GM23338 (cell line): Measurements from ENCODE around the gene ROCK2.

ENCODE experiments used
- EZH2 ChIP-seq: fragments of 200-600 bp; sonication (generic); IDR thresholded peaks from one replicate; pipeline ENCODE4 v1.8.0; 2017; ENCODE audit warnings: antibody characterized with exemption, mild to moderate bottlenecking, low read depth; ENCODE audit not compliant: unreplicated experiment
- JUNB ChIP-seq: IDR thresholded peaks from one replicate; pipeline ENCODE4 v1.6.1; 2016; ENCODE audit warnings: antibody characterized with exemption; ENCODE audit not compliant: unreplicated experiment
- POLR2AphosphoS5 ChIP-seq: IDR thresholded peaks from 2 replicates; pipeline ENCODE4 v1.6.1; 2016; ENCODE audit warnings: antibody characterized with exemption, low read depth
- TF ChIP-seq, protein P1 (sequence below), 2 experiments: fragments of 200-600 bp in 1 of 2; sonication (generic) in 1 of 2; conservative IDR thresholded peaks; 2 replicates each; pipeline versions ENCODE4 v1.5.1 to v1.6.1; 2016 to 2017; ENCODE audit warnings: antibody characterized with exemption in 2 of 2, low read depth in 2 of 2, mild to moderate bottlenecking in 2 of 2, moderate library complexity in 1 of 2
- TF ChIP-seq, protein P2 (sequence below): IDR thresholded peaks from one replicate; pipeline ENCODE4 v1.6.1; 2018; ENCODE audit warnings: antibody characterized with exemption; ENCODE audit not compliant: unreplicated experiment

DNA sequence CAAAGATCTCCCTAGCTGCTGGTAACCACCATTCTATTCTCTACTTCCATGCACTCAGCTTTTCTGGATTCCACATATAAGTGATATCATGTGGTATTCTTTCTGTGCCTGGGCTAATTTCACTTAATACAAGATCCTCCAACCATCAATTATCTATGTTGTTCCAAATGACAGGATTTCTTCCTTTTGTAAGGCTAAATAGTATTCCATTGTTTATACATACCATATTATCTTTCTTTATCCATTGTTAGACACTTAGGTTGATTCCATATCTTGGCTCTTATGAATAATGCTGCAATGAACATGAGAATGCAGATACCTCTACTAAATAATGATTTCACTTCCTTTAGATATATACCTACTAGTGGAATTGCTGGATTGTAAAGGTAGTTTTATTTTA, 66.2 kb downstream of the ROCK2 start:
- TF ChIP-seq, protein P1, sequence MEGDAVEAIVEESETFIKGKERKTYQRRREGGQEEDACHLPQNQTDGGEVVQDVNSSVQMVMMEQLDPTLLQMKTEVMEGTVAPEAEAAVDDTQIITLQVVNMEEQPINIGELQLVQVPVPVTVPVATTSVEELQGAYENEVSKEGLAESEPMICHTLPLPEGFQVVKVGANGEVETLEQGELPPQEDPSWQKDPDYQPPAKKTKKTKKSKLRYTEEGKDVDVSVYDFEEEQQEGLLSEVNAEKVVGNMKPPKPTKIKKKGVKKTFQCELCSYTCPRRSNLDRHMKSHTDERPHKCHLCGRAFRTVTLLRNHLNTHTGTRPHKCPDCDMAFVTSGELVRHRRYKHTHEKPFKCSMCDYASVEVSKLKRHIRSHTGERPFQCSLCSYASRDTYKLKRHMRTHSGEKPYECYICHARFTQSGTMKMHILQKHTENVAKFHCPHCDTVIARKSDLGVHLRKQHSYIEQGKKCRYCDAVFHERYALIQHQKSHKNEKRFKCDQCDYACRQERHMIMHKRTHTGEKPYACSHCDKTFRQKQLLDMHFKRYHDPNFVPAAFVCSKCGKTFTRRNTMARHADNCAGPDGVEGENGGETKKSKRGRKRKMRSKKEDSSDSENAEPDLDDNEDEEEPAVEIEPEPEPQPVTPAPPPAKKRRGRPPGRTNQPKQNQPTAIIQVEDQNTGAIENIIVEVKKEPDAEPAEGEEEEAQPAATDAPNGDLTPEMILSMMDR (conservative IDR thresholded peaks at IDR 0.05; ENCODE audit: low read depth in 2 of 2), result no peak
- no peak for TF ChIP-seq EZH2
- TF ChIP-seq, protein P2, sequence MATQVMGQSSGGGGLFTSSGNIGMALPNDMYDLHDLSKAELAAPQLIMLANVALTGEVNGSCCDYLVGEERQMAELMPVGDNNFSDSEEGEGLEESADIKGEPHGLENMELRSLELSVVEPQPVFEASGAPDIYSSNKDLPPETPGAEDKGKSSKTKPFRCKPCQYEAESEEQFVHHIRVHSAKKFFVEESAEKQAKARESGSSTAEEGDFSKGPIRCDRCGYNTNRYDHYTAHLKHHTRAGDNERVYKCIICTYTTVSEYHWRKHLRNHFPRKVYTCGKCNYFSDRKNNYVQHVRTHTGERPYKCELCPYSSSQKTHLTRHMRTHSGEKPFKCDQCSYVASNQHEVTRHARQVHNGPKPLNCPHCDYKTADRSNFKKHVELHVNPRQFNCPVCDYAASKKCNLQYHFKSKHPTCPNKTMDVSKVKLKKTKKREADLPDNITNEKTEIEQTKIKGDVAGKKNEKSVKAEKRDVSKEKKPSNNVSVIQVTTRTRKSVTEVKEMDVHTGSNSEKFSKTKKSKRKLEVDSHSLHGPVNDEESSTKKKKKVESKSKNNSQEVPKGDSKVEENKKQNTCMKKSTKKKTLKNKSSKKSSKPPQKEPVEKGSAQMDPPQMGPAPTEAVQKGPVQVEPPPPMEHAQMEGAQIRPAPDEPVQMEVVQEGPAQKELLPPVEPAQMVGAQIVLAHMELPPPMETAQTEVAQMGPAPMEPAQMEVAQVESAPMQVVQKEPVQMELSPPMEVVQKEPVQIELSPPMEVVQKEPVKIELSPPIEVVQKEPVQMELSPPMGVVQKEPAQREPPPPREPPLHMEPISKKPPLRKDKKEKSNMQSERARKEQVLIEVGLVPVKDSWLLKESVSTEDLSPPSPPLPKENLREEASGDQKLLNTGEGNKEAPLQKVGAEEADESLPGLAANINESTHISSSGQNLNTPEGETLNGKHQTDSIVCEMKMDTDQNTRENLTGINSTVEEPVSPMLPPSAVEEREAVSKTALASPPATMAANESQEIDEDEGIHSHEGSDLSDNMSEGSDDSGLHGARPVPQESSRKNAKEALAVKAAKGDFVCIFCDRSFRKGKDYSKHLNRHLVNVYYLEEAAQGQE, result no peak
- no peak for TF ChIP-seq POLR2AphosphoS5
- no peak for TF ChIP-seq JUNB
